ENCODE data around the gene KPNA6. TPM values are rescaled to one million over a fixed set of nuclear protein-coding genes. Genes with fewer than 3 reads are reported as not detected.

The KPNA6 gene
- total and polyA plus RNA-seq, 5 experiments from 2014 or later: 26.5 to 66.4 (median 31.9) TPM

DNA sequence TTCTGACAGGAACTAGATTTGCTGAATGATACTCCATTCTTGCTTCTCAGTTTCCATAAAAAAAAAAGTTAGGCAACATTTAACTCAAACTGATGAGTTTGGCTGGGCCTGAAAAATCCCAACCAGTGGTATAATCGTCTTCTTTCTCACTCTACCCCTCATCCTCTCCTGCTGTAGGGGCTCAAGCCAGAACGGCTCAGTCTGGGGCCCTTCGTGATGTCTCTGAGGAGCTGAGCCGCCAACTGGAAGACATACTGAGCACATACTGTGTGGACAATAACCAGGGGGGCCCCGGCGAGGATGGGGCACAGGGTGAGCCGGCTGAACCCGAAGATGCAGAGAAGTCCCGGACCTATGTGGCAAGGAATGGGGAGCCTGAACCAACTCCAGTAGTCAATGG, 73.2 kb downstream of the KPNA6 start:
- H3K27me3 Mint-ChIP-seq: no peaks in the 10 kb centered on the region
- peak overlapping the region in 9 of 10 donors; percentile 84 to 95 (median 88) for H3K27ac Mint-ChIP-seq
- no peak for DNase-seq
- no peak for ATAC-seq
- peaks cover 0 to 45% (median 5%) of the 10 kb centered on the region in 3 donors for H3K36me3 Mint-ChIP-seq
- POLR2A ChIA-PET: interaction anchor here (1.2 to 3.6 kb wide), 6 partner anchors 10 to 108 kb away, joined by 3 to 23 read pairs (median 16); partner anchors contain the start of genes CCDC28B, IQCC, KPNA6 and TMEM39B
- peak overlapping the region; percentile 85 to 95 (median 91) for H3K4me3 Mint-ChIP-seq
- H3K4me1 Mint-ChIP-seq: peaks cover 32 to 55% (median 50%) of the 10 kb centered on the region in 4 donors
- no peaks in the 10 kb centered on the region for H3K9me3 Mint-ChIP-seq

DNA sequence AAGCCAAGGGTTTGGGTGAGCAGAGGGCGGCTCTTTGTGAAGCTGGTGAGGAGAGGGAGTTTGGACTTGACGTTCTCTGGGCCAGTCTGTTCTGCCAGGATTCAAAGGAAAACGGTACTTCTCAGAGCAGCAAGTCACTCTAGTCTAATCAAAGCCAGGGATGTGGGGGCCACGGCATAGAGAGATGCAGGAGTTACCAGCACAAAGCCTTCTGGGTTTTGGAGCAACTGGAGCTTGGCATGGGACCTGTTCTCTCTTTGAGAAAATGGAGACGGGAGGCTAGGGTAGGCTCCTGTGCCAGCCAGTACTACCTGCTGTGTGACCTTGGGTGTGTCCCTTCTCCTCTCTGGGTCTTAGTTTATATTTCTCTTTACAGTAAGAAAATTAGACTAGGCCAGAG, 73.7 kb downstream of the KPNA6 start:
- Mint-ChIP-seq H3K4me1 (peaks cover 37 to 60% (median 55%) of the 10 kb centered on the region in 4 donors), H3K27ac (peak overlapping the region in 8 of 10 donors; percentile 18 to 92 (median 84)), H3K9me3 (no peaks in the 10 kb centered on the region), H3K4me3 (peak overlapping the region; percentile 26 to 94 (median 88)), H3K27me3 (no peaks in the 10 kb centered on the region), H3K36me3 (peaks cover 0 to 50% (median 5%) of the 10 kb centered on the region in 3 donors)
- no peak for DNase-seq
- POLR2A ChIA-PET: interaction anchor here (0.7 to 3.6 kb wide), 5 partner anchors 19 to 108 kb away, joined by 3 to 23 read pairs (median 3); partner anchors contain the start of genes CCDC28B, IQCC, KPNA6 and TMEM39B
- no peak for ATAC-seq

DNA sequence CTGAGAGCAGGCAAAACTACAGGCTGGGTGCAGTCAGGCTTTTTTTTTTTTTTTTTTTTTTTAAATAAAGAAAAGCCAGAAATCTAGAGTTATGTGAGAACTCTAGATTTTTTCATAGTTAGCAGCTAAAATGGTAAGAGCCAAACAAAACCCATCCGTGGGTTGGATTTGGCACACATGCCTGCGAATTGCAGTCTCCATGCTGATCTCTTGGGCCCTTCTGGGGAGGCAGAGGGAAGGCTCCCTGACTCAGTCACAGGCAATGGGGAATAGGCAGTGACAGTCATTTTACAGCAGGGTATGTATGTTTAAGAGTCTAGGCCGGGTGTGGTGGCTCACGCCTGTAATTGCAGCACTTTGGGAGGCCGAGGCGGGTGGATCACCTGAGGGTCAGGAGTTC, 74.2 kb downstream of the KPNA6 start:
- Mint-ChIP-seq H3K27me3 (no peaks in the 10 kb centered on the region), H3K4me1 (peaks cover 38 to 61% (median 56%) of the 10 kb centered on the region in 4 donors), H3K27ac (peak overlapping the region in 3 of 10 donors; percentile 43 to 67 (median 58)), H3K9me3 (no peaks in the 10 kb centered on the region), H3K36me3 (peaks cover 0 to 54% (median 5%) of the 10 kb centered on the region in 3 donors), H3K4me3 (peak overlapping the region in 4 of 10 donors; percentile 13 to 88 (median 43))
- DNase-seq (no peak), ATAC-seq (no peak)
- POLR2A ChIA-PET: interaction anchor here (0.6 to 3.6 kb wide), 6 partner anchors 18 to 109 kb away, joined by 3 to 16 read pairs (median 4); partner anchors contain the start of genes CCDC28B, IQCC, KPNA6 and TMEM39B

- Mint-ChIP-seq H3K4me1 (peaks cover 34 to 52% (median 47%) of the 10 kb centered on the region in 4 donors), H3K36me3 (peaks cover 0 to 77% (median 13%) of the 10 kb centered on the region in 3 donors), H3K4me3 (no peak overlapping the region), H3K27ac (no peak overlapping the region), H3K27me3 (no peaks in the 10 kb centered on the region), H3K9me3 (no peaks in the 10 kb centered on the region)
- POLR2A ChIA-PET: interaction anchor here (0.8 kb wide), 1 partner anchor 16 kb away, joined by 3 read pairs; the partner anchor contains the start of gene CCDC28B
- no peak for ATAC-seq
- no peak for DNase-seq
These were observed 76.8 kb downstream of the KPNA6 start for GRCh38 chr1:32184650-32185049.

DNA sequence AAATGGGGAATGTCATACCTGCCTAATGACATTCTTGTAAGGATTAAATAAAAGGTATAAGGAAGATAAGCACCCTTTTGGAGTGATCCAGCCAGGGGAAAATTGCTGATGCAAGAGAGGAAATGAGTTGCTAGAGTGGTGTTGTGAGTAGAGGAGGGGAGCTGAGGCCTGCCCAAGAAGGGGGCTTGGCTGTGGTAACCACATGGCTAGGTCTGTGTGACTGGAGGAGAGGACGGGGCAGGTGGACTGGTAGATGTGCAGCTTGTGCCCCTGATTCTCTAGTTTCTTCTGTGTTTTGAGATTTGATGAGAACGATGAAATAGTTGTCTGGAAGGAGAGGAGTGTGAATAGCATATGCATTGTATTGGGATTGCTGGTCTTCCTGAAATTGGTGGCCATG, 78.2 kb downstream of the KPNA6 start:
- POLR2A ChIA-PET: no interaction called here
- ATAC-seq: no peak
- H3K27ac Mint-ChIP-seq: peak overlapping the region in 2 of 10 donors; percentile 17 to 42
- H3K4me3 Mint-ChIP-seq: no peak overlapping the region
- H3K36me3 Mint-ChIP-seq: peaks cover 0 to 87% (median 19%) of the 10 kb centered on the region in 3 donors
- H3K9me3 Mint-ChIP-seq: no peaks in the 10 kb centered on the region
- no peak for DNase-seq
- peaks cover 26 to 41% (median 35%) of the 10 kb centered on the region in 4 donors for H3K4me1 Mint-ChIP-seq
- H3K27me3 Mint-ChIP-seq: no peaks in the 10 kb centered on the region

DNA sequence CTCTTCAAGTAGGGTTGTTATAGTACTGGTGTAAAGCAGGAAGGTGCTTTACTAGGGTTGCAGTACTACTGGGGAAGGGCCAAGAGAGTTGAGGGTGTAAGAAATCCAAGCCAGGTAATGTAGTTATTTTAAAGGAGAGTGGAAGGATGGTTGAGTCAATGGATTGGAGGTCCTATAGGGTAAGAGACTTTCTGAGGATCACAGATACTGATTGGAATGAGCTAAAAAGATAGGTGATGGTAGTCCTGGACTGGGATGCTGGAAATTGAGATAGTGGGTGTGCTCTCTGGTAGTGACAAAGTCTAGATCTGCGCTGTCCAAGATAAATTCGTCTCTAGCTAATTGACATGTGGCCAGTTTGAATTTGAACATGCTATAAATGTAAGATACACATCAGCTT, 78.6 kb downstream of the KPNA6 start:
- ATAC-seq: no peak
- POLR2A ChIA-PET: no interaction called here
- H3K4me3 Mint-ChIP-seq: no peak overlapping the region
- no peak for DNase-seq
- peaks cover 22 to 37% (median 31%) of the 10 kb centered on the region in 4 donors for H3K4me1 Mint-ChIP-seq
- H3K27me3 Mint-ChIP-seq: no peaks in the 10 kb centered on the region
- peak overlapping the region in 3 of 10 donors; percentile 17 to 42 (median 22) for H3K27ac Mint-ChIP-seq
- peaks cover 0 to 87% (median 22%) of the 10 kb centered on the region in 3 donors for H3K36me3 Mint-ChIP-seq
- H3K9me3 Mint-ChIP-seq: no peaks in the 10 kb centered on the region

DNA sequence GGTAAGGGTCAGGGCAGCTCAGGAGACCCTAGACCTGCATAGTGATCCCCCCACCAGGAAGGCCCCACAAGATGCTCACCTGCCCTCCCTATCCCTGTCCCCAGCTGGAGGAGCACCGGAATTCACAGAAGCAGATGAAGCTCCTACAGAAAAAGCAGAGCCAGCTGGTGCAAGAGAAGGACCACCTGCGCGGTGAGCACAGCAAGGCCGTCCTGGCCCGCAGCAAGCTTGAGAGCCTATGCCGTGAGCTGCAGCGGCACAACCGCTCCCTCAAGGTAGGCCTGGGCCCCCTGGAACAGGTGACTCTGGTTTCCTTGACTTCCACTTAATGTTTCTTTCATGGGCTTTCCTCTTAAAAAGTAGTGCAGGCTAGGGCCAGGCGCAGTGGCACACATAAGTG, 80.0 kb downstream of the KPNA6 start:
- no peaks in the 10 kb centered on the region for H3K9me3 Mint-ChIP-seq
- DNase-seq (no peak), ATAC-seq (no peak)
- H3K4me1 Mint-ChIP-seq: peaks cover 19 to 25% (median 25%) of the 10 kb centered on the region in 4 donors
- H3K27me3 Mint-ChIP-seq: no peaks in the 10 kb centered on the region
- POLR2A ChIA-PET: interaction anchor here (0.7 kb wide), 2 partner anchors 9 to 145 kb away, joined by 3 to 4 read pairs; partner anchors contain the start of gene TXLNA
- H3K36me3 Mint-ChIP-seq: peaks cover 0 to 89% (median 30%) of the 10 kb centered on the region in 3 donors
- H3K4me3 Mint-ChIP-seq: no peak overlapping the region
- H3K27ac Mint-ChIP-seq: no peak overlapping the region

DNA sequence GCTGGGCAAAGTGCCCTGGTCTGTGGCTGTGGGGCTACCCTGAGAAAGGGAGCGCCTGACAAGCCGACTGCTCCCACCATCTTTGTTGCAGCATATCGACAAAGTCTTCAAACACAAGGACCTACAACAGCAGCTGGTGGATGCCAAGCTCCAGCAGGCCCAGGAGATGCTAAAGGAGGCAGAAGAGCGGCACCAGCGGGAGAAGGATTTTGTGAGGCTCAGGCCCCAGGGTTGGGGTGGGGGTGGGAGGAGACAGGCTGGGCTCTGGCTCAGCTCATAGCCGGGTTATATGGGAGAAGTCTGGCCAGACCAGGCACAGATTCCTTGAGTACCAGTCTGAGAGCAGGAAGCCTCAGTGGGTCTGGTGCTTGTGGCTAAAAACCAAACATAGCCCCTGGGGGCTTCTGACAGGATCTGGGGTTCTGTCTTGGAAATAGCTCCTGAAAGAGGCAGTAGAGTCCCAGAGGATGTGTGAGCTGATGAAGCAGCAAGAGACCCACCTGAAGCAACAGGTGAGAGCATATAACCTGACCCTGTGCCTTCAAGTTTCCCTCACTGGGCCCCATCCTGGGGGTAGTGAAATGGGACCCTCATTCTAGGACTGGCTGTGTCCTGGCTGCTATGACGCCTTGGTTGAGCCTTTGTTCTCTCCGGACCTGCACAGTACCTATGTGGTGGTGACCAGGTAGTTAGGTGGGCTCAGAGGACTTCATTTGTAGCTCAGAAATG, 84.5 kb downstream of the KPNA6 start:
- POLR2A ChIA-PET: interaction anchor here (0.5 kb wide), 1 partner anchor 179 kb away, joined by 5 read pairs; no protein-coding TSS in a partner anchor
- Mint-ChIP-seq H3K4me3 (no peak overlapping the region), H3K4me1 (peaks cover 20 to 37% (median 30%) of the 10 kb centered on the region in 4 donors), H3K27ac (no peak overlapping the region), H3K9me3 (no peaks in the 10 kb centered on the region), H3K27me3 (no peaks in the 10 kb centered on the region), H3K36me3 (peaks cover 5 to 89% (median 44%) of the 10 kb centered on the region in 3 donors)
- ATAC-seq: no peak
- no peak for DNase-seq

DNA sequence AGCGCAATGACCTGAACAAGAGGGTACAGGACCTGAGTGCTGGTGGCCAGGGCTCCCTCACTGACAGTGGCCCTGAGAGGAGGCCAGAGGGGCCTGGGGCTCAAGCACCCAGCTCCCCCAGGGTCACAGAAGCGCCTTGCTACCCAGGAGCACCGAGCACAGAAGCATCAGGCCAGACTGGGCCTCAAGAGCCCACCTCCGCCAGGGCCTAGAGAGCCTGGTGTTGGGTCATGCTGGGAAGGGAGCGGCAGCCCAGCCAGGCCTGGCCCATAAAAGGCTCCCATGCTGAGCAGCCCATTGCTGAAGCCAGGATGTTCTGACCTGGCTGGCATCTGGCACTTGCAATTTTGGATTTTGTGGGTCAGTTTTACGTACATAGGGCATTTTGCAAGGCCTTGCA, 87.1 kb downstream of the KPNA6 start:
- no peak for DNase-seq
- H3K9me3 Mint-ChIP-seq: no peaks in the 10 kb centered on the region
- no peak overlapping the region for H3K4me3 Mint-ChIP-seq
- POLR2A ChIA-PET: interaction anchor here (1.1 to 1.4 kb wide), 2 partner anchors 9 to 16 kb away, joined by 3 to 5 read pairs; partner anchors contain the start of gene TXLNA
- H3K4me1 Mint-ChIP-seq: peaks cover 26 to 50% (median 40%) of the 10 kb centered on the region in 4 donors
- ATAC-seq: no peak
- H3K36me3 Mint-ChIP-seq: peaks cover 5 to 67% (median 32%) of the 10 kb centered on the region in 3 donors
- H3K27me3 Mint-ChIP-seq: no peaks in the 10 kb centered on the region
- H3K27ac Mint-ChIP-seq: no peak overlapping the region

DNA sequence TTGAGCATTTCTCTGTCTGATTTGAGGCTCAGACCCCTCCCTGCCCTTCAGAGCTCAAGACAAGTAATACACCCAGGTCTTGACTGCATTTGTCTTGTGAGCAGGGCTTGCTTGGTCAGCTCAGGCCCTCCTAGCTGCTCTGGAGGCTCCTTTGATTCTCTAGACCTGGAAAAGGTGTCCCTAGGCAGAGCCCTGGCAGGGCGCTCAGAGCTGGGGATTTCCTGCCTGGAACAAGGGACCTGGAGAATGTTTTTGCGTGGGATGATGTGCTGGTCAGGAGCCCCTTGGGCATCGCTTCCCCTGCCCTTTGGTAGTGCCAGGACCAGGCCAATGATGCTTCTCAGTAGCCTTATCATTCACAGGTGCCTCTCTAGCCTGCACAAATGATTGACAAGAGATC, 87.7 kb downstream of the KPNA6 start:
- POLR2A ChIA-PET: interaction anchor here (0.5 to 1.4 kb wide), 5 partner anchors 16 to 122 kb away, joined by 3 to 5 read pairs (median 3); partner anchors contain the start of gene TXLNA
- no peaks in the 10 kb centered on the region for H3K27me3 Mint-ChIP-seq
- ATAC-seq: no peak

GRCh38 chr1:32195972-32196823, 88.3 kb downstream of the KPNA6 start:
- Mint-ChIP-seq H3K4me3 (peak overlapping the region in 8 of 10 donors; percentile 33 to 78 (median 58)), H3K27me3 (no peaks in the 10 kb centered on the region), H3K9me3 (no peaks in the 10 kb centered on the region), H3K4me1 (peaks cover 29 to 60% (median 44%) of the 10 kb centered on the region in 4 donors), H3K27ac (peak overlapping the region in 6 of 10 donors; percentile 4 to 87 (median 66)), H3K36me3 (peaks cover 5 to 54% (median 30%) of the 10 kb centered on the region in 3 donors)
- DNase-seq: peak in 3 of 10 donors; percentile 20 to 29 (median 25)
- ATAC-seq: peak; percentile 7 to 9
- POLR2A ChIA-PET: interaction anchor here (0.5 to 1.4 kb wide), 5 partner anchors 17 to 123 kb away, joined by 3 to 5 read pairs (median 4); partner anchors contain the start of genes KPNA6 and TXLNA

More for the DNA sequence above, 87.7 kb downstream of the KPNA6 start:
- Mint-ChIP-seq H3K9me3 (no peaks in the 10 kb centered on the region), H3K36me3 (peaks cover 5 to 61% (median 30%) of the 10 kb centered on the region in 3 donors), H3K4me3 (peak overlapping the region in 1 of 10 donors; percentile 66), H3K27ac (peak overlapping the region in 1 of 10 donors; percentile 75), H3K4me1 (peaks cover 29 to 55% (median 44%) of the 10 kb centered on the region in 4 donors)
- DNase-seq: no peak
